Suprapubic skin (tissue), 4 donors: ENCODE measurements around the gene RNPS1. TPM values are rescaled to one million over a fixed set of nuclear protein-coding genes. Genes with fewer than 3 reads are reported as not detected.
"Not testable (repeated sequence)": the region's sequence is repeated elsewhere in the genome, so short reads cannot be mapped to it uniquely, and the experiment has no call there.

Experiments
- DNase-seq, 2 donors: peaks; one replicate each; pipeline ENCODE4 v3.0.0-alpha.2; 2019; ENCODE audit warnings: low spot score in 2 of 2
- H3K27ac ChIP-seq: fragments of 200-600 bp; sonication (generic); one replicate; pipeline ENCODE4 v1.5.1; 2019
- H3K27me3 ChIP-seq: fragments of 200-600 bp; sonication (generic); one replicate; pipeline ENCODE4 v1.5.1; 2019
- H3K36me3 ChIP-seq: fragments of 200-600 bp; sonication (generic); one replicate; pipeline ENCODE4 v1.5.1; 2019
- H3K4me1 ChIP-seq: fragments of 200-600 bp; sonication (generic); one replicate; pipeline ENCODE4 v1.5.1; 2019
- H3K4me3 ChIP-seq: fragments of 200-600 bp; sonication (generic); one replicate; pipeline ENCODE4 v1.5.1; 2019; ENCODE audit warnings: mild to moderate bottlenecking
- H3K9me3 ChIP-seq: fragments of 200-600 bp; sonication (generic); one replicate; pipeline ENCODE4 v1.5.1; 2019
- CTCF ChIP-seq, 2 donors: fragments of 200-600 bp in 1 of 2; fragments of 450-650 bp in 1 of 2; sonication (generic) in 1 of 2; IDR thresholded peaks; one replicate each; pipeline ENCODE4 v1.5.1; 2016 to 2019; ENCODE audit warnings: antibody characterized with exemption in 2 of 2, mild to moderate bottlenecking in 1 of 2, moderate library complexity in 1 of 2
- EP300 ChIP-seq: sonication (generic); formaldehyde crosslinking; IDR thresholded peaks from one replicate; pipeline ENCODE4 v1.6.1; 2017; ENCODE audit warnings: antibody characterized with exemption
- POLR2A ChIP-seq, 2 donors: fragments of 450-650 bp; IDR thresholded peaks; one replicate each; pipeline ENCODE4 v1.6.1; 2017; ENCODE audit warnings: antibody characterized with exemption in 2 of 2, mild to moderate bottlenecking in 2 of 2, moderate library complexity in 2 of 2
- POLR2AphosphoS5 ChIP-seq, 3 donors: sonication (generic); formaldehyde crosslinking; IDR thresholded peaks; one replicate each; pipeline ENCODE4 v1.6.1; 2017; ENCODE audit warnings: antibody characterized with exemption in 3 of 3
- WGBS: methylation state at CpG from one replicate; pipeline ENCODE4 v1.1.5; 2018; 5-methylcytosine and 5-hydroxymethylcytosine counted together
- total RNA-seq, 4 donors: library from RNA; depleted of rRNA; stranded (reverse); fragments of >200 nt; gene quantifications; one replicate each; pipeline ENCODE4 v1.1.0, GENCODE V29; 2016

RNPS1 gene
- total RNA-seq, 4 donors from 2014 or later: 119 to 151 (median 146) TPM

DNA sequence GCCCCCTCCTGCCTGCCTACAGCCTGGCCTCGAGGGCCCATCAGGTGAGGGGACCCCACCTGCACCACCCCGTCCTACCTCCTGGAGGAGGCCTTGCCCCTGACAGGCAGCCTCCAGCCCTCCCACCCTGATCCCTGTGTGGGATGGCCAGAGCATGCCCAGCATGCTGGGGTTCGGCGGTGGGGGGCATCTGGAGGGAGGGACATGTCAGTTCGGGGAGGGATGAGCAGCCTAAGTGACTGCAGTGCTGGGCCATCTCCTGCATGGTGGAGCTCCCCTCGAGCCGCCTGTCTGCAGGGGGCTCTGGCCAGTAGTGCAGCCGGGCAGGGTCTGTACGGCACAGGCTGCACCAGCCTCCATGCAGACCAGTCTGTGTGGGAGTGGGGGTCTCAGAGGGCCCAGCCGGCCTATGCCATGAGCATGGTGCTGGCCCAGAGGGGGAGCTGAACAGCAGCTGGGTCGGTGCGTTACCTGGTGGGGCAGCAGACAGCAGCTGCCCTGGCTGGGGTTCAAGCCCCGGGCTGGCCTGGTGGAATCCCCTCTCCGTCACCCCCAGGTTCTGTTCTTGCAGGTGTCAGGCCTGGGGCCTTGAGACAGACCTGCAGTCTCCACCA lies 4.0 kb upstream of the RNPS1 start:
- DNase-seq: no peak
- Histone ChIP-seq H3K4me1 (peaks cover 27% of the 10 kb centered on the region), H3K4me3 (no peak overlapping the region), H3K36me3 (no peaks in the 10 kb centered on the region), H3K27ac (no peak overlapping the region), H3K27me3 (no peaks in the 10 kb centered on the region), H3K9me3 (no peaks in the 10 kb centered on the region)
- TF ChIP-seq CTCF (IDR thresholded peaks at IDR 0.05) (no peak), POLR2A (IDR thresholded peaks at IDR 0.05) (no peak), EP300 (no peak), POLR2AphosphoS5 (IDR thresholded peaks at IDR 0.05) (no peak)
- WGBS: 95% methylated on average over 10 of the region's 14 CpGs

DNA sequence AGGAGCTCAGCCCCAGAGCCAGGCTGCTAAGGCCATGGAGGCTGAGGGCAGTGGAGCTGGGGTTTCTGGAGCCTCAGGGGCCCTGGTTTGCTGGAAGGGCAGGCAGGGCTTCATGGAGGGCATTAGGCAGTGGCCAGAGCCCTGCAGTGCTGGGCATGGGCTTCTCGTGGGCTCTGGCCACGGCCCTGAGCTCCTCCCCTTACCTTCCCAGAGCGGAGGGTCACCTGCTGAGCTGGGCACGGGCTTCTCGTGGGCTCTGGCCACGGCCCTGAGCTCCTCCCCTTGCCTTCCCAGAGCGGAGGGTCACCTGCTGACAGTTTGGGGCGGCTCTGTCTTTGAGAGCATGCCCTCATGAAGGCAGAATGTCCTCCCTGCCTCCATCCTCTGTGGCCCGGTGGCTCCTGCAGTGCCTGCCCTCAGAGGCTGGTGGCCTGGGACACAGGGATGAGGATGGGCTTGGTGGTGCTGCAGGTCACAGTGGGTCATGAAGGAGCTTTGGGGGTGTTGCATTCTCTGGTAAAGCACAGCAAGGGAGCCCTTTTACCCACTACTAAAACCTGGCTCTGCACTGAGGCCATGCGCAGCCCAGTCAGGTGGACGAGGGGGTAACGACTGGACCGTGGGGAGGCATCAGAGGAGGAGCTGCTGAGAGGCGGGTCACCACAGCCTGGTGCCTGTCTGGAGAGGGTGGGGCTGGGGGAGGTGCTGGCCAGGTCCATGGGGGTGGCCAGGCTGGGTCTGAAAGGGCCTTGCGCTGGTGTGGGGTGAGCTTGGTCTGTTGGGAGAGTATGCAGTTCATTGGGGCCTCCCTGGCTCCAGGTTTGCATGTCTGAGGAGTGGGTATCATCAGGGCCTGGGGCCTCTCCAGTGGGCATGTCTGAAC lies 2.9 kb upstream of the RNPS1 start:
- no peaks in the 10 kb centered on the region for H3K9me3 ChIP-seq
- WGBS: 88% methylated on average over 7 of the region's 15 CpGs
- no peak for DNase-seq
- no peak overlapping the region for H3K27ac ChIP-seq
- peaks cover 36% of the 10 kb centered on the region for H3K4me1 ChIP-seq
- no peaks in the 10 kb centered on the region for H3K27me3 ChIP-seq
- H3K4me3 ChIP-seq: no peak overlapping the region
- TF ChIP-seq POLR2AphosphoS5 (IDR thresholded peaks at IDR 0.05): no peak
- no peak for TF ChIP-seq EP300
- TF ChIP-seq POLR2A (IDR thresholded peaks at IDR 0.05): no peak
- no peak for TF ChIP-seq CTCF (IDR thresholded peaks at IDR 0.05)
- no peaks in the 10 kb centered on the region for H3K36me3 ChIP-seq

DNA sequence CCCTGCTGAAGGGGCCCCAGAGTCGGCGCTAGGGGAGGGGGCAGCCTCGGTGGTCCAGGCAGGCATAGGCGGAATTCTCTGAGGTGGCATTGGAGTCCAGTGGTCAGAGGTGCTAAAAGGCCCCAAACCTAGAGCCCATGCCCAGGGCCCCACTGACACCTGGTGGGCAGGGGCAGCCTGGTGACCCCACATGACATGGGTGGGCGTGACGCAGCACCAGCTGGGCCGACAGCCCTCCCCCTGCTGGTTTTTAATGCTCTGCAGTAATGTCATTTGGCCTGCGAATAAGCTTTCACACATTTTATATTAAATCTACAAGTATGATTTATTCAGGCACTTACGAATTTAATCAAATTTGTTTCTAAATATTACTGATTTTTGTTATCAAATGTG lies 2.1 kb upstream of the RNPS1 start:
- no peak for DNase-seq
- Histone ChIP-seq H3K9me3 (no peaks in the 10 kb centered on the region), H3K4me3 (no peak overlapping the region), H3K27ac (no peak overlapping the region), H3K4me1 (peaks cover 43% of the 10 kb centered on the region), H3K36me3 (no peaks in the 10 kb centered on the region), H3K27me3 (no peaks in the 10 kb centered on the region)
- WGBS: 80% methylated on average over 5 of the region's 9 CpGs
- TF ChIP-seq POLR2AphosphoS5 (IDR thresholded peaks at IDR 0.05): no peak
- TF ChIP-seq POLR2A (IDR thresholded peaks at IDR 0.05): no peak
- no peak for TF ChIP-seq EP300
- TF ChIP-seq CTCF (IDR thresholded peaks at IDR 0.05): no peak

- not testable (repeated sequence) for H3K9me3 ChIP-seq, H3K27me3 ChIP-seq, DNase-seq
- peak overlapping the region; percentile 97 for H3K27ac ChIP-seq
- H3K36me3 ChIP-seq: peaks cover 17% of the 10 kb centered on the region
- H3K4me1 ChIP-seq: peaks cover 46% of the 10 kb centered on the region
- WGBS: 3% methylated on average over 13 of the region's 54 CpGs
- peak overlapping the region; percentile 87 for H3K4me3 ChIP-seq
These were observed 417 bp downstream of the RNPS1 start for GRCh38 chr16:2267505-2267912.

DNA sequence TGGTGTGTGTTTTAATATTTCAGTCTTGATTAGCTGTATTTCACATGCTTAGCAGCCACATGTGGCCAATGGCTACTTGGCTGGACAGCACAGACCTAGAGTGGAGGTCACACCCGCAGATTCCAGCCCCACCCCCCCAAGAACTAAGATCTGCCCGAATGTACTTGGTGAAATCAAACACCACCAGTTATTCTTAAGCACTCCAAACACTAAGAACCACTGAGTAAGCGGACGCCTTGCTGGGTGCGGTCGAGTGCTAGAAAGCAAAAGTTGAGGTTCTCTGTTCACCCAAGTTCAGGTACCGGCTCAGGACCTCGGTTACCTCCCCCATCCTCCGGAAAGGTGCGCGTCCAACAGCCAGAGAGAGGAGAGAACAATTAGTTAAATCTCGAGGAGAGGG lies 1.0 kb downstream of the RNPS1 start:
- H3K9me3 ChIP-seq, H3K27ac ChIP-seq, DNase-seq, H3K27me3 ChIP-seq: not testable (repeated sequence)
- Histone ChIP-seq H3K4me1 (peaks cover 44% of the 10 kb centered on the region), H3K4me3 (peak overlapping the region; percentile 87), H3K36me3 (peaks cover 23% of the 10 kb centered on the region)
- 0% methylated on average over 2 of the region's 12 CpGs for WGBS

DNA sequence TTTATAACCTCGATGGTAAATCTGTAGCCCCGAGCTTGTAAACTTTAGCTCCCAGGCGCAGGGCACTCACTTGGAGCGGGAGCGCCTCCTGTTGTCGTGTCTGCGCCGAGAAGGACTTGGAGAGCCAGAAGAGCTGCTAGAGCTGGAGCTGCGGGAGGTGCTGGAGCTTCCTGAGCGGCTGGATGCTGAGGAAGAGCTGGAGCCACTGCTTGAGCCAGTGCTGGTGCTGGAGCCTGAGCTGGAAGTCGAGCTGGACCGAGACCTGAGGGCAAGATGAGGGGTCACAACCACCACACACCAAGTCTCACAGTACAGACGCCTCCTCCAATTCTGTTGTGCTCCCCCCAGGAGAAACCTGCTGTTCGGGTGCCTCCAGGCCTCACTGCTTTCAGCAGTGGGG lies 4.9 kb downstream of the RNPS1 start:
- 88% methylated on average over 12 of the region's 14 CpGs for WGBS
- not testable (repeated sequence) for H3K27ac ChIP-seq, DNase-seq, H3K9me3 ChIP-seq, H3K4me3 ChIP-seq, H3K27me3 ChIP-seq
- peaks cover 22% of the 10 kb centered on the region for H3K4me1 ChIP-seq
- peaks cover 59% of the 10 kb centered on the region for H3K36me3 ChIP-seq
